ENCODE results near the gene MAPK8IP3. TPM values are rescaled to one million over a fixed set of nuclear protein-coding genes. Genes with fewer than 3 reads are reported as not detected.
"Not testable (repeated sequence)": the region's sequence is repeated elsewhere in the genome, so short reads cannot be mapped to it uniquely, and the experiment has no call there.

MAPK8IP3 gene
- polyA plus RNA-seq, 1 experiment, result 22.5 TPM

- Histone ChIP-seq H3K36me3 (ENCODE audit: control insufficient read depth, insufficient read depth, low read length) (peaks cover 4% of the 10 kb centered on the region), H3K4me3 (ENCODE audit: low read depth, low read length) (no peak overlapping the region), H3K27me3 (ENCODE audit: control insufficient read depth, insufficient read depth, low read length) (no peaks in the 10 kb centered on the region)
- ChIA-PET CTCF (interaction anchor here (1.1 kb wide), 1 partner anchor 55 kb away, joined by 3 read pairs; no protein-coding TSS in a partner anchor), POLR2A (no interaction called here)
- DNase-seq (ENCODE audit: low read depth), result no peak
- no peak for TF ChIP-seq CTCF (IDR thresholded peaks at IDR 0.05; ENCODE audit: insufficient read depth, low read depth, low read length)
These were observed 5.0 kb downstream of the MAPK8IP3 start for GRCh38 chr16:1710811-1711507.

GRCh38 chr16:1712791-1713261 lies 6.8 kb downstream of the MAPK8IP3 start:
- POLR2A ChIA-PET, result no interaction called here
- Histone ChIP-seq H3K27me3 (ENCODE audit: control insufficient read depth, insufficient read depth, low read length) (no peaks in the 10 kb centered on the region), H3K36me3 (ENCODE audit: control insufficient read depth, insufficient read depth, low read length) (peaks cover 4% of the 10 kb centered on the region), H3K4me3 (ENCODE audit: low read depth, low read length) (no peak overlapping the region)
- CTCF ChIA-PET, result no interaction called here
- no peak for DNase-seq (ENCODE audit: low read depth)
- no peak for TF ChIP-seq CTCF (IDR thresholded peaks at IDR 0.05; ENCODE audit: insufficient read depth, low read depth, low read length)

DNA sequence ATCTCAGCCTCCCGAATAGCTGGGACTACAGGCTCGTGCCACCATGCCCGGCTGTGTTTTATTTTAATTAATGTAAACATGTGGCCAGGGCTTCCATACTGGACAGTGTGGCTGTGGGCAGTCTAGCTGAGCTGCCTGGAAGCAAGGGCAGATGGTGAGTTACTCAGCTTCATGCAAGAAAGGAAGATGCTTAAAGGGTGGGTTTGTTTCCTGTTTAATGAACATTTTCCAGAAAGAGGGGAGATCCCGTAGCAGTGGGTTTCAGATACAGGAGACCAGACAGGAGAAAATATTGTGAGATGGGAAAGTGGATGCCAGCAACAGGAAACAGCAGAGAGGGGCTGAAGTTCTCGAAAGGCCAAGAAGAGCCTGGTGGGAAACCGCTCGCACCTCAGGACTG lies 7.3 kb downstream of the MAPK8IP3 start:
- no peak for DNase-seq (ENCODE audit: low read depth)
- no peaks in the 10 kb centered on the region for H3K27me3 ChIP-seq (ENCODE audit: control insufficient read depth, insufficient read depth, low read length)
- CTCF ChIA-PET, result no interaction called here
- POLR2A ChIA-PET, result no interaction called here
- no peak for TF ChIP-seq CTCF (IDR thresholded peaks at IDR 0.05; ENCODE audit: insufficient read depth, low read depth, low read length)
- H3K4me3 ChIP-seq (ENCODE audit: low read depth, low read length), result no peak overlapping the region
- H3K36me3 ChIP-seq (ENCODE audit: control insufficient read depth, insufficient read depth, low read length), result peaks cover 3% of the 10 kb centered on the region

- CTCF ChIA-PET, result no interaction called here
- POLR2A ChIA-PET, result no interaction called here
These were observed 7.9 kb downstream of the MAPK8IP3 start for GRCh38 chr16:1713933-1714332.

GRCh38 chr16:1715220-1715619 lies 9.2 kb downstream of the MAPK8IP3 start:
- no peak for DNase-seq (ENCODE audit: low read depth)
- Histone ChIP-seq H3K27me3 (ENCODE audit: control insufficient read depth, insufficient read depth, low read length) (no peaks in the 10 kb centered on the region), H3K4me3 (ENCODE audit: low read depth, low read length) (no peak overlapping the region), H3K36me3 (ENCODE audit: control insufficient read depth, insufficient read depth, low read length) (no peaks in the 10 kb centered on the region)
- ChIA-PET CTCF (interaction anchor here (0.6 to 1.1 kb wide), 2 partner anchors 9 to 72 kb away, joined by 3 read pairs; partner anchors contain the start of gene MAPK8IP3), POLR2A (no interaction called here)
- no peak for TF ChIP-seq CTCF (IDR thresholded peaks at IDR 0.05; ENCODE audit: insufficient read depth, low read depth, low read length)

More at GRCh38 chr16:1713933-1714332, 7.9 kb downstream of the MAPK8IP3 start:
- no peak for TF ChIP-seq CTCF (IDR thresholded peaks at IDR 0.05; ENCODE audit: insufficient read depth, low read depth, low read length)
- H3K27me3 ChIP-seq (ENCODE audit: control insufficient read depth, insufficient read depth, low read length), result no peaks in the 10 kb centered on the region
- no peak overlapping the region for H3K4me3 ChIP-seq (ENCODE audit: low read depth, low read length)
- peaks cover under 1% of the 10 kb centered on the region; the same call in 1 of the 2 replicates for H3K36me3 ChIP-seq (ENCODE audit: control insufficient read depth, insufficient read depth, low read length)
- DNase-seq (ENCODE audit: low read depth), result no peak

GRCh38 chr16:1718236-1718635 lies 12.2 kb downstream of the MAPK8IP3 start:
- POLR2A ChIA-PET, CTCF ChIA-PET: not testable (repeated sequence)

GRCh38 chr16:1719559-1720229 lies 13.7 kb downstream of the MAPK8IP3 start:
- DNase-seq (ENCODE audit: low read depth); CTCF ChIA-PET; H3K4me3 ChIP-seq (ENCODE audit: low read depth, low read length); POLR2A ChIA-PET; H3K36me3 ChIP-seq (ENCODE audit: control insufficient read depth, insufficient read depth, low read length); H3K27me3 ChIP-seq (ENCODE audit: control insufficient read depth, insufficient read depth, low read length): not testable (repeated sequence)

More at GRCh38 chr16:1718236-1718635, 12.2 kb downstream of the MAPK8IP3 start:
- H3K27me3 ChIP-seq (ENCODE audit: control insufficient read depth, insufficient read depth, low read length); H3K4me3 ChIP-seq (ENCODE audit: low read depth, low read length); H3K36me3 ChIP-seq (ENCODE audit: control insufficient read depth, insufficient read depth, low read length); DNase-seq (ENCODE audit: low read depth): not testable (repeated sequence)
